ENCODE measurements around the gene TP53TG3F.
"Not testable (repeated sequence)": the region's sequence is repeated elsewhere in the genome, so short reads cannot be mapped to it uniquely, and the experiment has no call there.

TP53TG3F gene

GRCh38 chr16:33459312-33459711, at the start of gene TP53TG3F:
TSS of gene TP53TG3F (plus strand) at chr16:33459612. CDS start at chr16:33459680, 68 bp downstream.
- DNase-seq, result not testable (repeated sequence)

- not testable (repeated sequence) for DNase-seq
These were observed 32.2 kb downstream of the TP53TG3F start for GRCh38 chr16:33491611-33492010.

GRCh38 chr16:33507231-33507630, 47.8 kb downstream of the TP53TG3F start:
- not testable (repeated sequence) for DNase-seq

- DNase-seq, result not testable (repeated sequence)
These were observed 49.7 kb downstream of the TP53TG3F start for GRCh38 chr16:33509070-33509469.

GRCh38 chr16:33509906-33510305, 50.5 kb downstream of the TP53TG3F start:
- not testable (repeated sequence) for DNase-seq
